ENCODE results near the gene INTS2. TPM values are rescaled to one million over a fixed set of nuclear protein-coding genes. Genes with fewer than 3 reads are reported as not detected.

The INTS2 gene
- total and polyA plus RNA-seq, 2 donors (not counting 1 experiment from before 2014, with no cell fraction given): 3.5 to 19.5 TPM

- ChIA-PET CTCF (no interaction called here), POLR2A (no interaction called here)
- Histone ChIP-seq H3K9me3 (ENCODE audit: control extremely low read depth in 1 of 3, control insufficient read depth in 2 of 3, insufficient read depth in 1 of 3, low read length in 2 of 3) (no peaks in the 10 kb centered on the region), H3K9ac (ENCODE audit: low read length) (no peak overlapping the region), H2AFZ (ENCODE audit: insufficient read depth, low read depth, low read length, poor library complexity, severe bottlenecking) (no peak overlapping the region), H3K4me3 (ENCODE audit: control extremely low read depth in 1 of 5, extremely low read depth in 1 of 5, insufficient read depth in 1 of 5, low read depth in 2 of 5, low read length in 4 of 5) (no peak overlapping the region), H4K20me1 (ENCODE audit: control insufficient read depth, insufficient read depth, low read length, poor library complexity, severe bottlenecking) (no peaks in the 10 kb centered on the region), H3K36me3 (replicated peaks in 1 of 2; ENCODE audit: control extremely low read depth in 1 of 2, control insufficient read depth in 1 of 2, extremely low read depth in 1 of 2, insufficient read depth in 2 of 2, low read length in 1 of 2) (peaks cover under 1 to 32% of the 10 kb centered on the region in 2 experiments), H3K27ac (ENCODE audit: low read length in 2 of 2) (no peak overlapping the region), H3K27me3 (replicated peaks in 1 of 4; ENCODE audit: control extremely low read depth in 1 of 4, control insufficient read depth in 3 of 4, insufficient read depth in 4 of 4, low read length in 3 of 4) (no peaks in the 10 kb centered on the region), H3K4me1 (ENCODE audit: control insufficient read depth in 2 of 2, insufficient read depth in 2 of 2, low read length in 2 of 2) (no peaks in the 10 kb centered on the region), H3K79me2 (ENCODE audit: control insufficient read depth, insufficient read depth, low read length) (no peaks in the 10 kb centered on the region), H3K4me2 (replicated peaks; ENCODE audit: low read depth, low read length, poor library complexity, severe bottlenecking) (no peak overlapping the region)
- Mint-ChIP-seq H3K27ac (no peak overlapping the region), H3K4me1 (no peaks in the 10 kb centered on the region), H3K9me3 (ENCODE audit: insufficient read depth) (no peaks in the 10 kb centered on the region), H3K27me3 (no peaks in the 10 kb centered on the region), H3K4me3 (no peak overlapping the region)
- WGBS (ENCODE audit: insufficient coverage): no CpG with 5 or more reads among the region's 1 CpG
- intact Hi-C loops (cut with micrococcal nuclease): no loop called here
- ATAC-seq (ENCODE audit: low read depth) (no peak), DNase-seq (no peak)
- TF ChIP-seq EZH2 (IDR thresholded peaks at IDR 0.05; ENCODE audit: borderline replicate concordance, insufficient read depth, low read depth, low read length, poor library complexity, severe bottlenecking): no peak
- TF ChIP-seq, protein P1, sequence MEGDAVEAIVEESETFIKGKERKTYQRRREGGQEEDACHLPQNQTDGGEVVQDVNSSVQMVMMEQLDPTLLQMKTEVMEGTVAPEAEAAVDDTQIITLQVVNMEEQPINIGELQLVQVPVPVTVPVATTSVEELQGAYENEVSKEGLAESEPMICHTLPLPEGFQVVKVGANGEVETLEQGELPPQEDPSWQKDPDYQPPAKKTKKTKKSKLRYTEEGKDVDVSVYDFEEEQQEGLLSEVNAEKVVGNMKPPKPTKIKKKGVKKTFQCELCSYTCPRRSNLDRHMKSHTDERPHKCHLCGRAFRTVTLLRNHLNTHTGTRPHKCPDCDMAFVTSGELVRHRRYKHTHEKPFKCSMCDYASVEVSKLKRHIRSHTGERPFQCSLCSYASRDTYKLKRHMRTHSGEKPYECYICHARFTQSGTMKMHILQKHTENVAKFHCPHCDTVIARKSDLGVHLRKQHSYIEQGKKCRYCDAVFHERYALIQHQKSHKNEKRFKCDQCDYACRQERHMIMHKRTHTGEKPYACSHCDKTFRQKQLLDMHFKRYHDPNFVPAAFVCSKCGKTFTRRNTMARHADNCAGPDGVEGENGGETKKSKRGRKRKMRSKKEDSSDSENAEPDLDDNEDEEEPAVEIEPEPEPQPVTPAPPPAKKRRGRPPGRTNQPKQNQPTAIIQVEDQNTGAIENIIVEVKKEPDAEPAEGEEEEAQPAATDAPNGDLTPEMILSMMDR (IDR thresholded peaks at IDR 0.05): no peak
Observed at GRCh38 chr17:61875285-61875684, 52.5 kb downstream of the INTS2 start.

- ChIA-PET CTCF (no interaction called here), POLR2A (no interaction called here)
- Mint-ChIP-seq H3K9me3 (ENCODE audit: insufficient read depth) (no peaks in the 10 kb centered on the region), H3K27me3 (no peaks in the 10 kb centered on the region), H3K4me1 (no peaks in the 10 kb centered on the region), H3K4me3 (no peak overlapping the region), H3K27ac (no peak overlapping the region)
- Histone ChIP-seq H3K27me3 (replicated peaks in 1 of 4; ENCODE audit: control extremely low read depth in 1 of 4, control insufficient read depth in 3 of 4, insufficient read depth in 4 of 4, low read length in 3 of 4) (no peaks in the 10 kb centered on the region), H3K9me3 (ENCODE audit: control extremely low read depth in 1 of 3, control insufficient read depth in 2 of 3, insufficient read depth in 1 of 3, low read length in 2 of 3) (no peaks in the 10 kb centered on the region), H2AFZ (ENCODE audit: insufficient read depth, low read depth, low read length, poor library complexity, severe bottlenecking) (no peak overlapping the region), H4K20me1 (ENCODE audit: control insufficient read depth, insufficient read depth, low read length, poor library complexity, severe bottlenecking) (no peaks in the 10 kb centered on the region), H3K36me3 (replicated peaks in 1 of 2; ENCODE audit: control extremely low read depth in 1 of 2, control insufficient read depth in 1 of 2, extremely low read depth in 1 of 2, insufficient read depth in 2 of 2, low read length in 1 of 2) (peaks cover 2 to 43% of the 10 kb centered on the region in 2 experiments), H3K4me1 (ENCODE audit: control insufficient read depth in 2 of 2, insufficient read depth in 2 of 2, low read length in 2 of 2) (no peaks in the 10 kb centered on the region), H3K4me2 (replicated peaks; ENCODE audit: low read depth, low read length, poor library complexity, severe bottlenecking) (no peak overlapping the region), H3K27ac (ENCODE audit: low read length in 2 of 2) (no peak overlapping the region), H3K79me2 (ENCODE audit: control insufficient read depth, insufficient read depth, low read length) (no peaks in the 10 kb centered on the region), H3K4me3 (ENCODE audit: control extremely low read depth in 1 of 5, extremely low read depth in 1 of 5, insufficient read depth in 1 of 5, low read depth in 2 of 5, low read length in 4 of 5) (no peak overlapping the region), H3K9ac (ENCODE audit: low read length) (no peak overlapping the region)
- DNase-seq: no peak
- WGBS (ENCODE audit: insufficient coverage): 100% methylated on average over 1 of the region's 2 CpGs
- TF ChIP-seq, protein P1 (IDR thresholded peaks at IDR 0.05): no peak
- TF ChIP-seq EZH2 (IDR thresholded peaks at IDR 0.05; ENCODE audit: borderline replicate concordance, insufficient read depth, low read depth, low read length, poor library complexity, severe bottlenecking): no peak
- no peak for ATAC-seq (ENCODE audit: low read depth)
- intact Hi-C loops (cut with micrococcal nuclease): no loop called here
Observed at GRCh38 chr17:61874075-61874474, 53.7 kb downstream of the INTS2 start.

Data from B cell (primary cell).